Measurements from ENCODE around the gene SLC16A8.
"Not testable (repeated sequence)": the region's sequence is repeated elsewhere in the genome, so short reads cannot be mapped to it uniquely, and the experiment has no call there.

Gene SLC16A8

DNA sequence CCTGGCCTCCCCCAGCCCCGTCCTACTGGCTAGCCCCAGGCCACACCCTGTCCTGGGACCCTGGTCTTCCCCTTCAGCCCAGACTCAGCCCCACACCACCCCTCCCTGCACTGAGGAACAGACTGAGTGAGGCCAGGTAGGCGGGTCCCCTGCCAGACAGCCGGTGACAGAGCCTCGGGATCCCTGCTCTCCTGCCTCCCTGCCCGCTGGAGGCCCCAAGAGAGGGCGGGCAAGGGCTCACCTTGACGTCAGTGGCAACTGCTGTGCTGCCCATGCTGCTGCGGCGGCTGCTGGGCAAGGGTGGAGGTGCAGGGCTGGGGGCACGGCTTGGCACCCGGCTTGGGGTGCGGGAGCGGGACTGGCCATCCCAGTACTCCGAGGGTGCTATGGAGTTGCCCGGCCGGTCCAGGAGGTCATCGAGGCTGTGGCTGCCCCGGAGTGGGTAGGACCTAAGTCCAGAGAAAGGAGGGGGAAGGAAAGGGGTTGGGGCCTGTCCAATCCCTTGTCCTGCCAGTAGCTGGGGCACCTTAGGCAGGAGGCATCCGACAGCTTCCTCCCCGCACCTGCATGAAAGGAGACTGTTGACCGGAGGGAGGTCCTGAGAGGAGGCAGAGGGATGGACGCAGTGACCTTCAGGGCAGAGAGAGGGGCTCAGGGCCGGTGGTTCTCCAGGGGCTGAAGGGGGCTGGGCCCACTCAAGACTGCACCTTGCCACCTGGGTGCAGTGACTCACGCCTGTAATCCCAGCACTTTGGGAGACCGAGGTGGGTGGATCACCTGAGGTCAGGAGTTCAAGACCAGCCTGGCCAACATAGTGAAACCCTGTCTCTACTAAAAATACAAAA is 2.2 kb upstream of the SLC16A8 start:
- no peak for DNase-seq

- no peak for DNase-seq
Observed at GRCh38 chr22:38085501-38085900, 1.5 kb upstream of the SLC16A8 start.

GRCh38 chr22:38085056-38085455 is 1.1 kb upstream of the SLC16A8 start:
- DNase-seq = no peak

GRCh38 chr22:38082986-38083710 is 836 bp downstream of the SLC16A8 start:
- no peak for DNase-seq

- peak; percentile 38 to 50 (median 39) for DNase-seq
Observed at GRCh38 chr22:38081941-38082828, 1.8 kb downstream of the SLC16A8 start.

GRCh38 chr22:38081636-38081940 is 2.4 kb downstream of the SLC16A8 start:
- DNase-seq = no peak

GRCh38 chr22:38080850-38081635 is 2.9 kb downstream of the SLC16A8 start:
- peak in 2 of 3 donors; percentile 31 to 58 for DNase-seq

DNA sequence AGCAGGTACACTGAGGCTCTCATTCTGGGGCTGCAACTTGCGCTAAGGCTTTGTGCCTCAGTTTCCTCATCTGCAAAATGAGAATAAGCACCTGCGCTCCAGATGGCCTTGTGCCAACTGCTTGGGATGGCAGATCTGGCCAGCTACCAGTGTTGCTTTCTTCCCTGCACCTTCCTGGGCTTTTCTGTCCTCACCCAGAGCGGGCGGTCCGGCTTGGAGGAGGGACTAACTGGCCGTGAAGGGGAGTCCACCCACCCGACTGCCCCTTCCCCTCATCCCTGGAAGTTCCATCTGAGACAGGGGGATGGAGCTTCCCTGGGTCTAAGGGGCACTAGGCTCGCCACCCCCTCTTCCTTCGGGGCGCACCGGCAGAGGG is 3.5 kb downstream of the SLC16A8 start:
- no peak for DNase-seq

- no peak for DNase-seq
Observed at GRCh38 chr22:38079804-38080203, 4.2 kb downstream of the SLC16A8 start.

DNA sequence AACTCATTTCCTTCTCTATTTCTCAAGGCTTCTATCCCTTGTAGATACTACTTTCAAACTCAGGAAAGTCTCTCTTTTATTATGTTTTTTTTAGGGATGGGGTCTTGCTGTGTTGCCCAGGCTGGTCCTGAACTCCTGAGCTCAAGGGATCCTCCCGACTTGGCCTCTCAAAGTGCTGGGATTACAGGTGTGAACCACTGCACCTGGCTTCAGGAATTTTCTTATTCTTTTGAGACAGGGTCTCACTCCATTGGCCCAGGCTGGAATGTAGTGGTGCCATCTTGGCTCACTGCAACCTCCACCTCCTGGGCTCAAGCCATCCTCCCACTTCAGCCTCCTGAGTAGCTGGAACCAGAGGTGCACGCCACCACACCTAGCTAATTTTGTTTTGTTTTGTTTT is 4.8 kb downstream of the SLC16A8 start:
- DNase-seq = not testable (repeated sequence)

- no peak for DNase-seq
Observed at GRCh38 chr22:38078046-38078840, 5.7 kb downstream of the SLC16A8 start.

- DNase-seq = no peak
Observed at GRCh38 chr22:38077595-38077994, 6.4 kb downstream of the SLC16A8 start.

GRCh38 chr22:38077096-38077495 is 6.9 kb downstream of the SLC16A8 start:
- DNase-seq = no peak

- no peak for DNase-seq
Observed at GRCh38 chr22:38075961-38076360, 8.0 kb downstream of the SLC16A8 start.

DNA sequence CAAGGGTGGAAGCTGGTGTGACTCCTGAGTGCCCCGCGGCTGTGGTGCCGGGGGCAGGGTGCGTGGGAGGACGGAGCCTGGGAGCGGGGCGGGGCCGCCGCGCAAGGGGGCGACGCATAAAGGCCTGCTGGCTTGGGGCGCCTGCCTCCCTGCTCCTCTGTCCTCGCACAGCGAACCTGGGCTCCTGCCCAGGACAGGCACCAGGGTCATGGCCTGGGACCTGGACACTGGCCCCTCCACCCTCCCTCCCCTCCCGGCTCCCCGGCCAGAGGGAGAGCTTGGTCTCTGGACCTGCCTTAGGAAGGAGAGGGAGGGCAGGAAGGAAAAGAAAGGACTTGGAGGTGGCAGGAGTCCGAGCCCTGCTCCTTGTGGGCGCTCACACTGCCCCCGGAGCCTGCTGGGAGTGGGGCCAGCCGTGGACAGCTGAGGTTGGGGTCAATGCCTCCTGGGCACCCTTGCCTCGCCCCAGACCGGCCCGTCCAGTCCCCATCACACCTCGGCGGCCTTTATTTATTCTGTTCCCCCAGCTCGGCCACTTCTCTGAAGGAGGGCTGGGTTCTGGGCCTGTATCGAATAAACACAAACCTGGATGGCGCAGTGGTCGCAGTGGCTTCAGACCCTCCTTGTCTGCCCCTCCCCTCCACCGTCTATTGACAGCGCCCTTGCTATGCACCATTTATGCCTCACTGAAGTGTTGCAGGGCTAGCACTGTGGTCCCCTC is 8.7 kb downstream of the SLC16A8 start:
- DNase-seq = no peak

- no peak for DNase-seq
Observed at GRCh38 chr22:38074181-38075104, 9.5 kb downstream of the SLC16A8 start.

DNA sequence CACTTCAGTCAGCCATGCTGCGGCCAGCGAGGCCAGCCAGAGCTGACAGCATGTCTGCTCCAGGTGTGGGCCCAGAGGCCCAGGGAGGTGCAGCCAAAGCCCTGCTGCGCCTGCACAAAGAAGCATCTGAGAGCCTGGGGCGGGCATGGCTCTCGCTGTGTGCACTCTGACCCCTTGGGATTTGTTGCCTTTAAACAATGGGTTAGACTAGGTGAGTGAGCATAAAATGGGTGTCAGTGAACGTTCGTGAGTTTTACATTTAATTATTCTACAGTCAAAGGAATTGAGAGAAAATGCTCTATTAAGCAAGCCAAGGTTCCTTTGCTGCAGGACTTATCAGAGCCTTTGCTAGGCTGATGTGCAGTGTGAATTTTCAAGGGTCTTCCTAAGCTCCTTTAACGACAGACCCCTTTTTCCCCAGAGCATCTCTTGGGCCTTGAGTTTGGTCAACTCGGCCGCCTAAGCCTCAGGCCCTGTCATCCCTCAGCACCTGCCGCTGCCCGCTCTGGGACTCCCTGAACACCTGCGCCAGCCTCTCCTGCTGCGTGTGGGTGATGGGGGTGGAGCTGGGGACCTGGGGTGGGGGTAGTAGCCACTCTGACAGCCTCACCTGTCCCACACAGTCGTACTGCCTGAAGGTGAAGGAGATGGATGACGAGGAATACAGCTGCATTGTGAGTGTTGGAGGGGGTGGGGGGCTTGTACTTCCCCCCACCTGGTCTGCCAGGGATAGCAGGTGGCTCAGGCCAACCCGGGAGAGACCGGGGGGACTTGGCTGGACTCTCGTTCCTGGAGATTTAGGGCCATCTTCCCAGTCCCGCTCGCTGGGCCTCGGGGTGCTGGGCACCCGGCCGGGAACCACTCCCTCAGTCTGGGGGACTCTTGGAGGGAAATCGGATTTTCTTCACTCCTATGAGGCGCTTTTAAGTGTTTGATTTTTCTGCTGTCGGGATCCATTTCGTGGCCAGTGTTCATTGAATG is 10.5 kb downstream of the SLC16A8 start:
- DNase-seq = no peak

GRCh38 chr22:38072322-38073149 is 11.4 kb downstream of the SLC16A8 start:
- DNase-seq = peak in 1 of 3 donors; percentile 10
